Gastrocnemius medialis (tissue), 4 donors: ENCODE measurements around the gene FST. TPM values are rescaled to one million over a fixed set of nuclear protein-coding genes. Genes with fewer than 3 reads are reported as not detected.

Experiments used
- ATAC-seq, 2 donors: fragments of 150-250 bp; one replicate each; pipeline ENCODE4 v1.9.1; 2016
- DNase-seq, 2 donors: peaks; one replicate each; pipeline ENCODE4 v3.0.0-alpha.2; 2019
- H3K27ac ChIP-seq, 4 donors: fragments of 200-600 bp; sonication (generic); 1 replicate in 1 of 4; 2 replicates in 3 of 4; pipeline ENCODE4 v1.5.1; 2016 to 2018; ENCODE audit warnings: mild to moderate bottlenecking in 2 of 4, moderate library complexity in 1 of 4
- H3K27me3 ChIP-seq, 3 donors: fragments of 200-600 bp; sonication (generic) in 2 of 3; 1 replicate in 1 of 3; 2 replicates in 2 of 3; pipeline versions ENCODE4 v1.5.1 to v1.6.0; 2016 to 2019; ENCODE audit warnings: mild to moderate bottlenecking in 1 of 3, moderate library complexity in 1 of 3
- H3K36me3 ChIP-seq, 2 donors: fragments of 200-600 bp; sonication (generic) in 1 of 2; one replicate each; pipeline ENCODE4 v1.5.1; 2017 to 2018
- H3K4me1 ChIP-seq, 2 donors: fragments of 200-600 bp; sonication (generic) in 1 of 2; one replicate each; pipeline ENCODE4 v1.5.1; 2016 to 2017; ENCODE audit warnings: mild to moderate bottlenecking in 2 of 2
- H3K4me3 ChIP-seq, 4 donors: fragments of 200-600 bp; sonication (generic) in 3 of 4; 1 replicate in 1 of 4; 2 replicates in 3 of 4; pipeline ENCODE4 v1.5.1; 2016 to 2019; ENCODE audit warnings: mild to moderate bottlenecking in 2 of 4
- H3K9me3 ChIP-seq, 3 donors: fragments of 200-600 bp; sonication (generic) in 2 of 3; 1 replicate in 1 of 3; 2 replicates in 2 of 3; pipeline ENCODE4 v1.5.1; 2016 to 2019
- POLR2A ChIP-seq, 2 donors: fragments of 450-650 bp; IDR thresholded peaks; one replicate each; pipeline ENCODE4 v1.6.1; 2017; ENCODE audit warnings: antibody characterized with exemption in 2 of 2, mild to moderate bottlenecking in 2 of 2, moderate library complexity in 2 of 2
- in situ Hi-C, 4 donors: fragments of 200-750 bp; cut with MboI; loops; one replicate each; pipeline versions ENCODE4 v1.15.0 to v1.8.0; 2017; ENCODE audit warnings: low sequenced_read_pairs in 4 of 4
- intact Hi-C: fragments of 100-400 bp; cut with DNase I; formaldehyde crosslinking; loops from one replicate; pipeline ENCODE4 v1.15.1; 2023; ENCODE audit warnings: low total_unique reads
- total RNA-seq, 4 donors: library from RNA; depleted of rRNA; stranded (reverse); fragments of >200 nt; gene quantifications; one replicate each; pipeline versions ENCODE4 v1.1.0 to v1.2.3, GENCODE V29; 2016
- TF ChIP-seq, protein P1 (sequence below), 5 experiments: fragments of 450-650 bp in 3 of 5; fragments of 200-600 bp in 2 of 5; sonication (generic) in 2 of 5; IDR thresholded peaks in 4 of 5; conservative IDR thresholded peaks in 1 of 5; 1 replicate in 4 of 5; 2 replicates in 1 of 5; pipeline ENCODE4 v1.5.1; 2016 to 2019; ENCODE audit warnings: antibody characterized with exemption in 5 of 5, mild to moderate bottlenecking in 3 of 5, moderate library complexity in 3 of 5

The FST gene
- total RNA-seq, 4 donors from 2014 or later = 2.0 to 3.4 (median 2.3) TPM

- Histone ChIP-seq H3K27ac (peak overlapping the region in 3 of 4 donors; percentile 16 to 34 (median 30)), H3K9me3 (no peaks in the 10 kb centered on the region), H3K4me1 (peaks cover 8 to 9% of the 10 kb centered on the region in 2 donors), H3K4me3 (no peak overlapping the region), H3K36me3 (no peaks in the 10 kb centered on the region), H3K27me3 (no peaks in the 10 kb centered on the region)
- no peak for TF ChIP-seq POLR2A (IDR thresholded peaks at IDR 0.05)
- TF ChIP-seq, protein P1, sequence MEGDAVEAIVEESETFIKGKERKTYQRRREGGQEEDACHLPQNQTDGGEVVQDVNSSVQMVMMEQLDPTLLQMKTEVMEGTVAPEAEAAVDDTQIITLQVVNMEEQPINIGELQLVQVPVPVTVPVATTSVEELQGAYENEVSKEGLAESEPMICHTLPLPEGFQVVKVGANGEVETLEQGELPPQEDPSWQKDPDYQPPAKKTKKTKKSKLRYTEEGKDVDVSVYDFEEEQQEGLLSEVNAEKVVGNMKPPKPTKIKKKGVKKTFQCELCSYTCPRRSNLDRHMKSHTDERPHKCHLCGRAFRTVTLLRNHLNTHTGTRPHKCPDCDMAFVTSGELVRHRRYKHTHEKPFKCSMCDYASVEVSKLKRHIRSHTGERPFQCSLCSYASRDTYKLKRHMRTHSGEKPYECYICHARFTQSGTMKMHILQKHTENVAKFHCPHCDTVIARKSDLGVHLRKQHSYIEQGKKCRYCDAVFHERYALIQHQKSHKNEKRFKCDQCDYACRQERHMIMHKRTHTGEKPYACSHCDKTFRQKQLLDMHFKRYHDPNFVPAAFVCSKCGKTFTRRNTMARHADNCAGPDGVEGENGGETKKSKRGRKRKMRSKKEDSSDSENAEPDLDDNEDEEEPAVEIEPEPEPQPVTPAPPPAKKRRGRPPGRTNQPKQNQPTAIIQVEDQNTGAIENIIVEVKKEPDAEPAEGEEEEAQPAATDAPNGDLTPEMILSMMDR (IDR thresholded peaks at IDR 0.05 in 4 of 5, conservative IDR thresholded peaks at IDR 0.05 in 1 of 5) = no peak
- peak; percentile 69 to 95 for ATAC-seq
- DNase-seq = peak in 1 of 2 donors; percentile 35
- in situ Hi-C loops = no loop called here
- intact Hi-C loops = no loop called here
These were observed 10.3 kb downstream of the FST start for GRCh38 chr5:53490747-53491146.

GRCh38 chr5:53501054-53501453, 20.6 kb downstream of the FST start:
- no peaks in the 10 kb centered on the region for H3K36me3 ChIP-seq
- intact Hi-C loops = no loop called here
- DNase-seq (no peak), ATAC-seq (no peak)
- H3K27me3 ChIP-seq = no peaks in the 10 kb centered on the region
- H3K4me3 ChIP-seq = no peak overlapping the region
- H3K27ac ChIP-seq = no peak overlapping the region
- H3K9me3 ChIP-seq = no peaks in the 10 kb centered on the region
- in situ Hi-C loops = no loop called here
- no peak for TF ChIP-seq POLR2A (IDR thresholded peaks at IDR 0.05)
- TF ChIP-seq, protein P1 (IDR thresholded peaks at IDR 0.05 in 4 of 5, conservative IDR thresholded peaks at IDR 0.05 in 1 of 5) = no peak
- H3K4me1 ChIP-seq = no peaks in the 10 kb centered on the region

DNA sequence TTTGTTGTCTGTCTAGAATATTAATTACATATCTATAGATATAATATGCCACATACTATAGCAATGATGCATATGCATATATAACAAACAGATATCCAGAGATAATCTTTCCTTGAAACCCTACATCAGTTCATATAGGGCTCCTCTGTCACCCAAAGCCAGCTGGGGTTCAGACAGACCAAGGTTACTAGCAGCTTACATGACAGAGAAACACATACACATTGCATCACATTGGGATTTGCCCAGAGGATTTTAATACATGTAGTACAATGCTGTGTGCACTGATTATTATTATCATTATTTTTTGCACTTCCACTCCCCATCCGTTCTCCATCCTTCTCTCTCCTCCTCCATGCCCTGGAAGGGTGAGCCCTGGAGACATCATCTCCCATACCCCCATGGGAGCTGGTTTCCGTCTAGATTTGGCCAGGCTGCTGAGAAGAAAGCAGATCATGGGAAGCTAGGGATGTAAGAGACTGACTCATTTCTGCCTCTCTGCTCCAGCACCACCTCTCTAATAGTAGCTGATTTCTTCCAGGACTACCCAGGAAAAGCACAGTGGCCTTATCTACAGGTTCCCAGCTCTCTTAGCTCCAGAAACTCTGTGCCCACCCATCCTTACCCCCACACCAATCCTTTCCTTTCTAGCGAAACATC, 23.3 kb downstream of the FST start:
- in situ Hi-C loops = no loop called here
- Histone ChIP-seq H3K4me3 (no peak overlapping the region), H3K9me3 (no peaks in the 10 kb centered on the region), H3K36me3 (no peaks in the 10 kb centered on the region), H3K27ac (no peak overlapping the region), H3K4me1 (no peaks in the 10 kb centered on the region), H3K27me3 (no peaks in the 10 kb centered on the region)
- DNase-seq (no peak), ATAC-seq (no peak)
- intact Hi-C loops = no loop called here
- TF ChIP-seq POLR2A (IDR thresholded peaks at IDR 0.05) = no peak
- TF ChIP-seq, protein P1 (IDR thresholded peaks at IDR 0.05 in 4 of 5, conservative IDR thresholded peaks at IDR 0.05 in 1 of 5) = no peak

DNA sequence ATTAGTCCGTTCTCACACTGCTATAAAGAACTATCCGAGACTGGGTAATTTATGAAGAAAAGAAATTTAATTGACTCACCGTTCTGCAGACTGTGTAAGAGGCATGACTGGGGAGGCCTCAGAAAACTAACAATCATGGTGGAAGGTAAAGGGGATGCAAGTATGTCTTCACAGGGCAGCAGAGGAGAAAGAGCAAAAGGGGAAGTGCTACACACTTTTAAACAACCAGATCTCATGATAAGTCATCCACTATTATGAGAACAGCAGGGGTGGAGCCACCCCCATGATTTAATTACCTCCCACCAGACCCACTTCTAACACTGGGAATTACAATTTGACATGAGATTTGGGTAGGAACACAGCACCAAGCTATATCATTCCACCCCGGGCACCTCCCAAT, 26.6 kb downstream of the FST start:
- no peak for DNase-seq
- no peaks in the 10 kb centered on the region for H3K36me3 ChIP-seq
- in situ Hi-C loops (no loop called here), intact Hi-C loops (no loop called here)
- no peak overlapping the region for H3K4me3 ChIP-seq
- no peaks in the 10 kb centered on the region for H3K9me3 ChIP-seq
- ATAC-seq = no peak
- no peaks in the 10 kb centered on the region for H3K4me1 ChIP-seq
- H3K27ac ChIP-seq = no peak overlapping the region
- TF ChIP-seq, protein P1 (IDR thresholded peaks at IDR 0.05 in 4 of 5, conservative IDR thresholded peaks at IDR 0.05 in 1 of 5) = no peak
- no peak for TF ChIP-seq POLR2A (IDR thresholded peaks at IDR 0.05)
- H3K27me3 ChIP-seq = no peaks in the 10 kb centered on the region

GRCh38 chr5:53508125-53508524, 27.7 kb downstream of the FST start:
- no peaks in the 10 kb centered on the region for H3K27me3 ChIP-seq
- no peaks in the 10 kb centered on the region for H3K36me3 ChIP-seq
- DNase-seq = no peak
- intact Hi-C loops (no loop called here), in situ Hi-C loops (no loop called here)
- no peak for ATAC-seq
- H3K4me1 ChIP-seq = no peaks in the 10 kb centered on the region
- H3K4me3 ChIP-seq = no peak overlapping the region
- no peaks in the 10 kb centered on the region for H3K9me3 ChIP-seq
- no peak for TF ChIP-seq POLR2A (IDR thresholded peaks at IDR 0.05)
- TF ChIP-seq, protein P1 (IDR thresholded peaks at IDR 0.05 in 4 of 5, conservative IDR thresholded peaks at IDR 0.05 in 1 of 5) = no peak
- no peak overlapping the region for H3K27ac ChIP-seq
